GM19043 (cell line): Measurements from ENCODE around the gene SERPINA10.

Experiments used
- ATAC-seq: cut with Tn5 transposase; IDR thresholded peaks from one replicate; pipeline ENCODE4 v1.9.1; 2021; ENCODE audit warnings: low read depth; ENCODE audit not compliant: unreplicated experiment

The SERPINA10 gene, protein sequence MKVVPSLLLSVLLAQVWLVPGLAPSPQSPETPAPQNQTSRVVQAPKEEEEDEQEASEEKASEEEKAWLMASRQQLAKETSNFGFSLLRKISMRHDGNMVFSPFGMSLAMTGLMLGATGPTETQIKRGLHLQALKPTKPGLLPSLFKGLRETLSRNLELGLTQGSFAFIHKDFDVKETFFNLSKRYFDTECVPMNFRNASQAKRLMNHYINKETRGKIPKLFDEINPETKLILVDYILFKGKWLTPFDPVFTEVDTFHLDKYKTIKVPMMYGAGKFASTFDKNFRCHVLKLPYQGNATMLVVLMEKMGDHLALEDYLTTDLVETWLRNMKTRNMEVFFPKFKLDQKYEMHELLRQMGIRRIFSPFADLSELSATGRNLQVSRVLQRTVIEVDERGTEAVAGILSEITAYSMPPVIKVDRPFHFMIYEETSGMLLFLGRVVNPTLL

GRCh38 chr14:94292872-94293577, at the start of gene SERPINA10:
TSS of gene SERPINA10 (minus strand) at chr14:94293268. CDS start at chr14:94290593, 2,675 bp downstream.
- no peak for ATAC-seq

GRCh38 chr14:94342334-94342934, 49.4 kb upstream of the SERPINA10 start:
- no peak for ATAC-seq

- ATAC-seq: no peak
Measured at GRCh38 chr14:94341656-94342333, 48.7 kb upstream of the SERPINA10 start.

GRCh38 chr14:94340533-94340932, 47.5 kb upstream of the SERPINA10 start:
- ATAC-seq: no peak

DNA sequence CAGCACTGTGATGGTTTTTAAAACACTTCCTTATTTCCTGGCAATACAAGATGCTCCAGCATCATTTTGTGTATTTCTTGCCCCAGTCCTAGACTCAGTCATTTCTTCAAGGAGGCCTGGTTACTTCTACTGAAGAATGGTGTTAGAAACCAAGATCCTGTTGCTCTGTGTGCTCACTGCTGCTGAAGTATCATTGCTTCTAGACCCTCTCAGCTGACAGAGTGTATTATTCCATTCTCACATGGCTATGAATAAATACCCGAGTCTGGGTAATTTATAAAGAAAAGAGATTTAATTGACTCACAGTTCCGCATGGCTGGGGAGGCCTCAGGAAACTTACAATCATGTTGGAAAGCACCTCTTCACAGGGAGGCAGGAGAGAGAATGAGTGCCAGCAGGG, 45.0 kb upstream of the SERPINA10 start:
- ATAC-seq: no peak

DNA sequence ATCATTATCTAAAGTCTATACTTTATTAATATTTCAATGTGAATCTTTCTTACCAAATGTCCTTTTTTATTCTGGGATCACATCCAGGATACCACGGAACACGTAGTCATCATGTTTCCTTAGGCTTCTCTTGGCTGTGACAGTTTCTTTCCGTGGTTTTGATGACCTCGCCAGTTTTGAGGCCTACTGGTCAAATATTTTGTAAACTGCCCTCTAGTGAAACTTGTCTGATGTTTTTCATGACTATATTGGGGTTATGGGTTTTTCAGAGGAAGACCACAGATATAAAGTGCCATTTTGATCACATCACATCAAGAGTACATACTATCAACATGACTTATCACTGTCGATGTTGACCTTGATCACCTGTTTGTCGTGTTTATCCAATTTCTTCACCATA, 44.2 kb upstream of the SERPINA10 start:
- no peak for ATAC-seq

- no peak for ATAC-seq
Measured at GRCh38 chr14:94334872-94335271, 41.8 kb upstream of the SERPINA10 start.

GRCh38 chr14:94332587-94332986, 39.5 kb upstream of the SERPINA10 start:
- no peak for ATAC-seq

DNA sequence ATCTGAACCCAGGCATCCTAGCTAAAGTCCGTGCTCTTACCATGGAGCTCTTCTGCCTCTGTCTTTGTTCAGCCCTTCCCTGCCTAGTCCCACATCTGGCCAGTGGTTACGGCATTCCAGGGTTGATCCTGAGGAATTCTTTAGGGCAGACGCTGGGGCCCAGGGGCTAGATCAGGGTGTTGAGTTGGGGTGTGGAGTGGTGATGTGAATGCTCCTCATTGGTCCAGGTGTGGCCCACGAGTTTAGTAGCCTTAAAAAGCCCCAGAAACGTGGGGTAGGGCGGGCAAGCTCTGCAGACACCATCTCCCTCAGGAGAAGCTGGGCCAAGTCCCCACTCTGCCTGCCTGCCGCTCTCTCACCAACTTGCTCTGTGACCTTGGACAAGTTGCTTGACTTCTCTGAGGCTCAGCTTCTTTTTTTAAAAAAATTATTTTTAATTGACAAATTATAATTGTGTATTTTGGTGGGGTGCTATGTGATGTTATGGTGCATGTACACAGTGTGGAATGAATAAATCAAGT, 39.1 kb upstream of the SERPINA10 start:
- ATAC-seq: no peak

- ATAC-seq: no peak
Measured at GRCh38 chr14:94331462-94331861, 38.4 kb upstream of the SERPINA10 start.

DNA sequence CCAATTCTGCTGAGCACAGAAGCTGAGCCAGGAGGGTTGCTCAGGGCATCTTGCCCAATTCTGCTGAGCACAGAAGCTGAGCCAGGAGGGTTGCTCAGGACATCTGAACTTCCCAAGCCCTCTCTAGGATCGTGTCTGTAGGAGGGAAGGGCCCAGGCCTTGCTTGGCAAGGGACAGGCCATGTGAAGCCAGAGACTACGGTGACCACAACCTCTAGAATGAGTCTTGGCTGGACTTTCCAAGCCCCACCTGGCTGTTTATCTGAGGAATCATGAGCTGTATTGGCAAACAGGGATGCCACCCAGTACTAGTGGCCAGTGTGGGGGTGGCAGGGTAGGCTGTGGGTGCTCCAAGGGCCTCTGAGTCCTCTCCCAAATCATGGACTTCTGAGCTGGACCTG, 37.8 kb upstream of the SERPINA10 start:
- ATAC-seq: no peak

DNA sequence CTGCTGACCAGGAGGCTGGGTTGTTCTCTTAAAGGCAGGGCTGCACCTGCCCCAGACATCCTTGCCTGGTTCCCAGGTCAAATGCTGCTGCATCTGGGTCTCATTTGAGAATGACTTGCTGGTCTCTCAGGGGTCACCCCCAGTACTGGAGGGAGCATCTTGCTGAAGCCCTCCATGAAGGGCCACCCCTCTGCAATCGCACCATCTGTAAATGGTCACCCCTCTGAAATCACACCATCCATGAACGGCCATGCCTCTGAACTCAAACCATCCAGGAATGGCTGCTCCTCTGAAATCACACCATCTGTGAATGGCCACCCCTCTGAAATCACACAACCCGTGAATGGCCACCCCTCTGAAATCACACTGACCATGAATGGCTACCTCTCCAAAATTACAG, 37.4 kb upstream of the SERPINA10 start:
- no peak for ATAC-seq

- no peak for ATAC-seq
Measured at GRCh38 chr14:94329857-94330256, 36.8 kb upstream of the SERPINA10 start.

- no peak for ATAC-seq
Measured at GRCh38 chr14:94328196-94328595, 35.1 kb upstream of the SERPINA10 start.

GRCh38 chr14:94322648-94323570, 29.8 kb upstream of the SERPINA10 start, which contains the start of gene SERPINA6:
TSS of gene SERPINA6 (minus strand) at chr14:94323336. CDS start at chr14:94314648, 8,688 bp downstream.
- ATAC-seq: no peak

GRCh38 chr14:94321421-94322271, 28.6 kb upstream of the SERPINA10 start:
- no peak for ATAC-seq

DNA sequence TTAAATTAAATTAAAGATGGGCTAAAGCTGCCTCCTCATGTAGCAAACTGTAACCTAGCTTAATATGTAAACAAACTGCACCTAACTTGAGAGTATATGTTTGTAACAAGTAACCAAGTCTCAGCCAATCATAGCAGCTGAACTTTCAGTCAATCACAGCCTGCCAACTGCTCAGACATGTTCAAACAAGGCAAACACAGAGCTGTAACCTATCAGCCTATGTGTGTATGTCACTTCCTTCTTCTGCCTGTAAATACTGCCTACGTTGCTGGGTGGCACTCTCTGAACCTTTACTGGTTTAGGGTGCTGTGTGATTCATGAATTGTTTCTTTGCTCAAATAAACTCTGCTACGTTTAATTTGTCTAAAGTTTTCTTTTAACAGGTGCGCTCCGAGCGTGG, 27.2 kb upstream of the SERPINA10 start:
- ATAC-seq: no peak

GRCh38 chr14:94317259-94317658, 24.2 kb upstream of the SERPINA10 start:
- no peak for ATAC-seq

- ATAC-seq: no peak
Measured at GRCh38 chr14:94316692-94317091, 23.6 kb upstream of the SERPINA10 start.
